ENCODE measurements around the gene GXYLT2.

DNA sequence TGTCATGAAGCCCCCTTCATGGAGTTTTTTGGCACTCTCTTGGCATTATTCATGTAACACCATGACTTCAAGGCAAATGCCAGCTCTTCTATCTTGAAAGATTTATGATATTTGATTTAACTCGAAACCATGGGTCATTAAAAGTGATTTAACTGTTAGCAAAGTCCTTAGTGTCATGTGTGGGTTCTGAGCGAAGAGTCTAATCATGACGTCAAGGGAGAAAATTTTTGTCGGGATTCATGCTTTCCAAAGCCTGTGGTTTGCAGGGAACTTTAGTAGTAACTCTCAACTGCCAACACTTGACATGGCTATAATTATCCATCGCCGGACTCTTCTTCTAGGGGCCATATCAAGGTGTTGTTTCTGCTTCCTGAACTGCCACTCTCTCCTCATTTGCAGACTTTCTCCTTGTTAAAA lies 11.5 kb downstream of the GXYLT2 start:
- TF ChIP-seq SUZ12 (IDR thresholded peaks at IDR 0.05; ENCODE audit: extremely low read depth, insufficient read depth, insufficient read length) (no peak), ZNF274 (IDR thresholded peaks at IDR 0.05; ENCODE audit: low read depth, low read length) (no peak)
